ENCODE results near the gene ATF4. TPM values are rescaled to one million over a fixed set of nuclear protein-coding genes. Genes with fewer than 3 reads are reported as not detected.
A peak's percentile ranks its signal among the peaks of the same experiment; 100 is the strongest.

The ATF4 gene
- total and polyA plus RNA-seq, 2 of the 13 experiments (the other 11 are each of a cell fraction or from before 2014, with no cell fraction given) = 486 to 1,297 TPM

DNA sequence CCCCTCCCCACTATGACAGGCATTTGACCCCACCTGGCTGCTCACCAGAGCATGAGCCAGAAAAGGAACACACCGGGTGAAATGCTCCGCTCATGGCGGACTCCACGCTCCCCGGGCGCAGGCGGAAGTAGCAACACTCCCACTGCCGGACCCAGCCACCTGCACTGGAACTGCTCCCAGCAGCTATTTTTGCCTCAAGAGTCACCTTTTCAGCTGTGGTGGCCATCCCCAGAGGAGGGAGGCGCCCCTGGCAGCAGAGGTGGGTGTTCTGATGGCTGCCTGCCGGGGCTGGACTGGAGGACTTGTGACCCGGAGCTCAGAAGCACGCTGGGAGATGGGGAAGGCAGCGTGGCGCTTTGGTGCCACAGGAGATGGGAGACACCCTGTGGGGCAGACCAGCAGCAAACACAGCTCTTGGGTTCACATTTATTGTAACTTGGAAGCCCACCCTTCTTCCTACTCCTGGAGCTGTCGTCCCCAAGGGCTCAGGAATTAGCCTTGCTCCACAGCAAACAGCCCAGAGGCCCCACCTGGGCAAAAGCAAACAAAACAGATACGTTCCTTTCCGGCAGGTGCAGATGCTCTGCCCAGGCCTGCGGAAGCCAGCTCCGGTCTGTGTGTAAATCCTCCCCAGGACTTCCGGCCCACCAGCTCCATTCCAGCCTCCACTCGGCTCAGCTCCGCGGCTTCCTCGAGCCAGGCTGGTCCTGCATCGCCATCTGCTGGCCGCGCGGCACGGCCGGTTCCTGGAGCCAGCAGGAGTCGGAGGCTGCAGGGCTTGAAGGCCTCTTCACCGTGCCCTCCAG is 8.5 kb downstream of the ATF4 start (continued):
- TF ChIP-seq ZSCAN31 (CRISPR knock-in tag; IDR thresholded peaks at IDR 0.05; ENCODE audit: low read depth) (no peak), ZNF343 (CRISPR knock-in tag; IDR thresholded peaks at IDR 0.05) (no peak), ZNF567 (CRISPR knock-in tag; IDR thresholded peaks at IDR 0.05; ENCODE audit: borderline replicate concordance) (peak; percentile 80; the same call in 1 of the 2 replicates), HMG20B (CRISPR knock-in tag; conservative IDR thresholded peaks at IDR 0.05) (peak; percentile 76), POLR2AphosphoS5 (IDR thresholded peaks at IDR 0.05; ENCODE audit: low read depth, low read length) (no peak), RBFOX2 (IDR thresholded peaks at IDR 0.05; ENCODE audit: low read depth, low read length) (peak; percentile 78), MAFG (CRISPR knock-in tag; IDR thresholded peaks at IDR 0.05) (no peak), ZNF775 (CRISPR knock-in tag; IDR thresholded peaks at IDR 0.05; ENCODE audit: borderline replicate concordance) (no peak), CCAR2 (optimal IDR thresholded peaks at IDR 0.05; ENCODE audit: low read depth, low read length) (peak; percentile 72), NFYB (CRISPR knock-in tag; IDR thresholded peaks at IDR 0.05) (no peak), AGO1 (IDR thresholded peaks at IDR 0.05; ENCODE audit: low read depth, low read length, poor library complexity, severe bottlenecking) (peak; percentile 83), RXRA (CRISPR knock-in tag; IDR thresholded peaks at IDR 0.05) (peak; percentile 81), ZNF460 (CRISPR knock-in tag; IDR thresholded peaks at IDR 0.05; ENCODE audit: borderline replicate concordance) (no peak; the same call in 1 of the 2 replicates), KAT2B (IDR thresholded peaks at IDR 0.05; ENCODE audit: borderline replicate concordance, low read depth, low read length) (no peak), NCOA5 (CRISPR knock-in tag; IDR thresholded peaks at IDR 0.05) (no peak), ZNF326 (CRISPR knock-in tag; IDR thresholded peaks at IDR 0.05; ENCODE audit: borderline replicate concordance) (no peak), ZNF317 (CRISPR knock-in tag; IDR thresholded peaks at IDR 0.05) (peak; percentile 63; the same call in 1 of the 2 replicates), FOSL1 (CRISPR knock-in tag; IDR thresholded peaks at IDR 0.05; ENCODE audit: borderline replicate concordance) (no peak), ZMYM2 (CRISPR knock-in tag; IDR thresholded peaks at IDR 0.05) (no peak)
- TF ChIP-seq, protein P1, sequence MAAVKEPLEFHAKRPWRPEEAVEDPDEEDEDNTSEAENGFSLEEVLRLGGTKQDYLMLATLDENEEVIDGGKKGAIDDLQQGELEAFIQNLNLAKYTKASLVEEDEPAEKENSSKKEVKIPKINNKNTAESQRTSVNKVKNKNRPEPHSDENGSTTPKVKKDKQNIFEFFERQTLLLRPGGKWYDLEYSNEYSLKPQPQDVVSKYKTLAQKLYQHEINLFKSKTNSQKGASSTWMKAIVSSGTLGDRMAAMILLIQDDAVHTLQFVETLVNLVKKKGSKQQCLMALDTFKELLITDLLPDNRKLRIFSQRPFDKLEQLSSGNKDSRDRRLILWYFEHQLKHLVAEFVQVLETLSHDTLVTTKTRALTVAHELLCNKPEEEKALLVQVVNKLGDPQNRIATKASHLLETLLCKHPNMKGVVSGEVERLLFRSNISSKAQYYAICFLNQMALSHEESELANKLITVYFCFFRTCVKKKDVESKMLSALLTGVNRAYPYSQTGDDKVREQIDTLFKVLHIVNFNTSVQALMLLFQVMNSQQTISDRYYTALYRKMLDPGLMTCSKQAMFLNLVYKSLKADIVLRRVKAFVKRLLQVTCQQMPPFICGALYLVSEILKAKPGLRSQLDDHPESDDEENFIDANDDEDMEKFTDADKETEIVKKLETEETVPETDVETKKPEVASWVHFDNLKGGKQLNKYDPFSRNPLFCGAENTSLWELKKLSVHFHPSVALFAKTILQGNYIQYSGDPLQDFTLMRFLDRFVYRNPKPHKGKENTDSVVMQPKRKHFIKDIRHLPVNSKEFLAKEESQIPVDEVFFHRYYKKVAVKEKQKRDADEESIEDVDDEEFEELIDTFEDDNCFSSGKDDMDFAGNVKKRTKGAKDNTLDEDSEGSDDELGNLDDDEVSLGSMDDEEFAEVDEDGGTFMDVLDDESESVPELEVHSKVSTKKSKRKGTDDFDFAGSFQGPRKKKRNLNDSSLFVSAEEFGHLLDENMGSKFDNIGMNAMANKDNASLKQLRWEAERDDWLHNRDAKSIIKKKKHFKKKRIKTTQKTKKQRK (IDR thresholded peaks at IDR 0.05; ENCODE audit: low read length) = no peak
- TF ChIP-seq, protein P2, sequence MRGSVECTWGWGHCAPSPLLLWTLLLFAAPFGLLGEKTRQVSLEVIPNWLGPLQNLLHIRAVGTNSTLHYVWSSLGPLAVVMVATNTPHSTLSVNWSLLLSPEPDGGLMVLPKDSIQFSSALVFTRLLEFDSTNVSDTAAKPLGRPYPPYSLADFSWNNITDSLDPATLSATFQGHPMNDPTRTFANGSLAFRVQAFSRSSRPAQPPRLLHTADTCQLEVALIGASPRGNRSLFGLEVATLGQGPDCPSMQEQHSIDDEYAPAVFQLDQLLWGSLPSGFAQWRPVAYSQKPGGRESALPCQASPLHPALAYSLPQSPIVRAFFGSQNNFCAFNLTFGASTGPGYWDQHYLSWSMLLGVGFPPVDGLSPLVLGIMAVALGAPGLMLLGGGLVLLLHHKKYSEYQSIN (CRISPR knock-in tag; IDR thresholded peaks at IDR 0.05; ENCODE audit: borderline replicate concordance) = no peak
- TF ChIP-seq, protein P3, sequence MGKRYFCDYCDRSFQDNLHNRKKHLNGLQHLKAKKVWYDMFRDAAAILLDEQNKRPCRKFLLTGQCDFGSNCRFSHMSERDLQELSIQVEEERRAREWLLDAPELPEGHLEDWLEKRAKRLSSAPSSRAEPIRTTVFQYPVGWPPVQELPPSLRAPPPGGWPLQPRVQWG (CRISPR knock-in tag; IDR thresholded peaks at IDR 0.05; ENCODE audit: borderline replicate concordance, low read depth) = no peak
- TF ChIP-seq, protein P4, sequence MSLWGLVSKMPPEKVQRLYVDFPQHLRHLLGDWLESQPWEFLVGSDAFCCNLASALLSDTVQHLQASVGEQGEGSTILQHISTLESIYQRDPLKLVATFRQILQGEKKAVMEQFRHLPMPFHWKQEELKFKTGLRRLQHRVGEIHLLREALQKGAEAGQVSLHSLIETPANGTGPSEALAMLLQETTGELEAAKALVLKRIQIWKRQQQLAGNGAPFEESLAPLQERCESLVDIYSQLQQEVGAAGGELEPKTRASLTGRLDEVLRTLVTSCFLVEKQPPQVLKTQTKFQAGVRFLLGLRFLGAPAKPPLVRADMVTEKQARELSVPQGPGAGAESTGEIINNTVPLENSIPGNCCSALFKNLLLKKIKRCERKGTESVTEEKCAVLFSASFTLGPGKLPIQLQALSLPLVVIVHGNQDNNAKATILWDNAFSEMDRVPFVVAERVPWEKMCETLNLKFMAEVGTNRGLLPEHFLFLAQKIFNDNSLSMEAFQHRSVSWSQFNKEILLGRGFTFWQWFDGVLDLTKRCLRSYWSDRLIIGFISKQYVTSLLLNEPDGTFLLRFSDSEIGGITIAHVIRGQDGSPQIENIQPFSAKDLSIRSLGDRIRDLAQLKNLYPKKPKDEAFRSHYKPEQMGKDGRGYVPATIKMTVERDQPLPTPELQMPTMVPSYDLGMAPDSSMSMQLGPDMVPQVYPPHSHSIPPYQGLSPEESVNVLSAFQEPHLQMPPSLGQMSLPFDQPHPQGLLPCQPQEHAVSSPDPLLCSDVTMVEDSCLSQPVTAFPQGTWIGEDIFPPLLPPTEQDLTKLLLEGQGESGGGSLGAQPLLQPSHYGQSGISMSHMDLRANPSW (CRISPR knock-in tag; IDR thresholded peaks at IDR 0.05; ENCODE audit: borderline replicate concordance) = peak; percentile 57; the same call in 1 of the 2 replicates

All from HepG2 (cell line).